ENCODE measurements around the gene ERICH6B. TPM values are rescaled to one million over a fixed set of nuclear protein-coding genes. Genes with fewer than 3 reads are reported as not detected.
"Not testable (repeated sequence)": the region's sequence is repeated elsewhere in the genome, so short reads cannot be mapped to it uniquely, and the experiment has no call there.

Gene ERICH6B
- total RNA-seq, 1 donor from 2014 or later: not detected

- H3K27ac Mint-ChIP-seq (ENCODE audit: unreplicated experiment): no peak overlapping the region
- DNase-seq (ENCODE audit: low read depth, low spot score): no peak
- no peaks in the 10 kb centered on the region for H3K4me1 Mint-ChIP-seq
- TF ChIP-seq CTCF (conservative IDR thresholded peaks at IDR 0.05): no peak
- peaks cover 6% of the 10 kb centered on the region for H3K9me3 Mint-ChIP-seq
- no peaks in the 10 kb centered on the region for H3K36me3 Mint-ChIP-seq (ENCODE audit: low read depth)
- H3K4me3 Mint-ChIP-seq: no peak overlapping the region
- no peaks in the 10 kb centered on the region for H3K27me3 Mint-ChIP-seq (ENCODE audit: low read depth)
Measured at GRCh38 chr13:45654633-45655349, 39.3 kb upstream of the ERICH6B start.

- H3K9me3 Mint-ChIP-seq: peaks cover 12% of the 10 kb centered on the region
- not testable (repeated sequence) for H3K27ac Mint-ChIP-seq (ENCODE audit: unreplicated experiment); H3K4me3 Mint-ChIP-seq; H3K27me3 Mint-ChIP-seq (ENCODE audit: low read depth); DNase-seq (ENCODE audit: low read depth, low spot score); H3K4me1 Mint-ChIP-seq
- H3K36me3 Mint-ChIP-seq (ENCODE audit: low read depth): peaks cover 17% of the 10 kb centered on the region
Measured at GRCh38 chr13:45645263-45645662, 29.7 kb upstream of the ERICH6B start.

GRCh38 chr13:45642159-45642558, 26.6 kb upstream of the ERICH6B start:
- peaks cover 23% of the 10 kb centered on the region for H3K36me3 Mint-ChIP-seq (ENCODE audit: low read depth)
- not testable (repeated sequence) for H3K27me3 Mint-ChIP-seq (ENCODE audit: low read depth)

GRCh38 chr13:45635291-45635690, 19.8 kb upstream of the ERICH6B start:
- not testable (repeated sequence) for H3K4me3 Mint-ChIP-seq; H3K4me1 Mint-ChIP-seq; H3K27me3 Mint-ChIP-seq (ENCODE audit: low read depth); H3K27ac Mint-ChIP-seq (ENCODE audit: unreplicated experiment); H3K9me3 Mint-ChIP-seq; DNase-seq (ENCODE audit: low read depth, low spot score)
- H3K36me3 Mint-ChIP-seq (ENCODE audit: low read depth): peaks cover 11% of the 10 kb centered on the region

More at GRCh38 chr13:45642159-45642558, 26.6 kb upstream of the ERICH6B start:
- not testable (repeated sequence) for DNase-seq (ENCODE audit: low read depth, low spot score); H3K27ac Mint-ChIP-seq (ENCODE audit: unreplicated experiment); H3K4me3 Mint-ChIP-seq; H3K4me1 Mint-ChIP-seq
- H3K9me3 Mint-ChIP-seq: peaks cover 15% of the 10 kb centered on the region

GRCh38 chr13:45630791-45631190, 15.3 kb upstream of the ERICH6B start:
- Mint-ChIP-seq H3K27ac (ENCODE audit: unreplicated experiment) (no peak overlapping the region), H3K4me1 (peaks cover 39% of the 10 kb centered on the region), H3K9me3 (peaks cover 2% of the 10 kb centered on the region), H3K36me3 (ENCODE audit: low read depth) (peaks cover 2% of the 10 kb centered on the region), H3K27me3 (ENCODE audit: low read depth) (no peaks in the 10 kb centered on the region), H3K4me3 (no peak overlapping the region)
- TF ChIP-seq CTCF (conservative IDR thresholded peaks at IDR 0.05): no peak
- no peak for DNase-seq (ENCODE audit: low read depth, low spot score)

GRCh38 chr13:45629940-45630339, 14.4 kb upstream of the ERICH6B start:
- peaks cover 2% of the 10 kb centered on the region for H3K9me3 Mint-ChIP-seq
- no peaks in the 10 kb centered on the region for H3K36me3 Mint-ChIP-seq (ENCODE audit: low read depth)
- H3K4me3 Mint-ChIP-seq: no peak overlapping the region
- no peak for TF ChIP-seq CTCF (conservative IDR thresholded peaks at IDR 0.05)
- DNase-seq (ENCODE audit: low read depth, low spot score): no peak
- peaks cover 45% of the 10 kb centered on the region for H3K4me1 Mint-ChIP-seq
- H3K27ac Mint-ChIP-seq (ENCODE audit: unreplicated experiment): no peak overlapping the region
- no peaks in the 10 kb centered on the region for H3K27me3 Mint-ChIP-seq (ENCODE audit: low read depth)

GRCh38 chr13:45628094-45628493, 12.6 kb upstream of the ERICH6B start:
- H3K4me3 Mint-ChIP-seq: no peak overlapping the region
- H3K9me3 Mint-ChIP-seq: peaks cover 2% of the 10 kb centered on the region
- no peak for DNase-seq (ENCODE audit: low read depth, low spot score)
- TF ChIP-seq CTCF (conservative IDR thresholded peaks at IDR 0.05): no peak
- H3K27me3 Mint-ChIP-seq (ENCODE audit: low read depth): no peaks in the 10 kb centered on the region
- H3K27ac Mint-ChIP-seq (ENCODE audit: unreplicated experiment): no peak overlapping the region
- H3K36me3 Mint-ChIP-seq (ENCODE audit: low read depth): no peaks in the 10 kb centered on the region
- H3K4me1 Mint-ChIP-seq: peaks cover 48% of the 10 kb centered on the region

All from neural crest cell (in vitro differentiated cells).